PC-9 (cell line): Measurements from ENCODE around the gene TSPY3. TPM values are rescaled to one million over a fixed set of nuclear protein-coding genes. Genes with fewer than 3 reads are reported as not detected.
"Not testable (repeated sequence)": the region's sequence is repeated elsewhere in the genome, so short reads cannot be mapped to it uniquely, and the experiment has no call there.

Source experiments
- Bru-seq: library from RNA; stranded (reverse); fragments of 400-500 nt; gene quantifications from one replicate; lab custom pipeline; 2021; lab: Mats Ljungman, UMichigan
- BruChase-seq, 2 experiments: library from RNA; stranded (reverse); fragments of 400-500 nt; gene quantifications; one replicate each; lab custom pipeline; 2021; lab: Mats Ljungman, UMichigan
- BruUV-seq: library from RNA; stranded (reverse); fragments of 400-500 nt; replicated peaks from 2 replicates; lab custom pipeline; 2021; lab: Mats Ljungman, UMichigan
- CTCF ChIA-PET: fragments of 300-600 bp; sonication (Branson Sonifier 250); formaldehyde crosslinking; loops from one replicate; lab custom pipeline; 2022; ENCODE audit warnings: antibody characterized with exemption; lab: Charles Lee
- POLR2A ChIA-PET: fragments of 300-600 bp; sonication (Branson Sonifier 250); formaldehyde crosslinking; loops from one replicate; lab custom pipeline; 2022; ENCODE audit warnings: antibody characterized with exemption; ENCODE audit not compliant: unreplicated experiment; lab: Charles Lee
- DNase-seq, 2 experiments: peaks; one replicate each; pipeline versions ENCODE4 v3.0.0 to v3.0.0-alpha.2; 2015 to 2022; ENCODE audit warnings: mixed read lengths in 1 of 2
- H2AFZ ChIP-seq: fragments of 200-600 bp; sonication (generic); 2 replicates; pipeline ENCODE4 v1.8.1; 2017; ENCODE audit warnings: antibody characterized with exemption
- H3F3A ChIP-seq: fragments of 200-600 bp; sonication (generic); 2 replicates; pipeline ENCODE4 v1.8.1; 2017; ENCODE audit warnings: antibody characterized with exemption, mild to moderate bottlenecking, low read depth; ENCODE audit not compliant: insufficient read depth
- H3K27ac ChIP-seq: fragments of 200-600 bp; sonication (generic); 2 replicates; pipeline ENCODE4 v1.6.1; 2016; ENCODE audit warnings: mixed run types
- H3K27me3 ChIP-seq: fragments of 200-600 bp; sonication (generic); 2 replicates; pipeline ENCODE4 v1.6.1; 2016; ENCODE audit warnings: low read depth, mixed run types; ENCODE audit not compliant: insufficient read depth
- H3K36me3 ChIP-seq: fragments of 200-600 bp; sonication (generic); 2 replicates; pipeline ENCODE4 v1.6.1; 2016; ENCODE audit warnings: low read depth, mixed run types
- H3K4me1 ChIP-seq: fragments of 200-600 bp; sonication (generic); replicated peaks from 2 replicates; pipeline ENCODE4 v1.6.1; 2016; ENCODE audit warnings: mixed run types; ENCODE audit not compliant: insufficient read depth
- H3K4me2 ChIP-seq: fragments of 200-600 bp; sonication (generic); 2 replicates; pipeline ENCODE4 v1.6.1; 2017; ENCODE audit warnings: mixed run types
- H3K4me3 ChIP-seq: fragments of 200-600 bp; sonication (generic); 2 replicates; pipeline ENCODE4 v1.6.1; 2016; ENCODE audit warnings: mixed run types
- H3K79me2 ChIP-seq: fragments of 200-600 bp; sonication (generic); 2 replicates; pipeline ENCODE4 v1.6.1; 2017; ENCODE audit warnings: low read depth, mixed run types
- H3K9me2 ChIP-seq: fragments of 200-600 bp; sonication (generic); 2 replicates; pipeline ENCODE4 v1.8.1; 2017; ENCODE audit warnings: mild to moderate bottlenecking; ENCODE audit not compliant: insufficient read depth
- H3K9me3 ChIP-seq: fragments of 200-600 bp; sonication (generic); 2 replicates; pipeline ENCODE4 v1.8.1; 2016; ENCODE audit warnings: low read depth; ENCODE audit not compliant: insufficient read depth
- H4K20me1 ChIP-seq: fragments of 200-600 bp; sonication (generic); 2 replicates; pipeline ENCODE4 v1.8.1; 2017; ENCODE audit not compliant: insufficient read depth
- intact Hi-C: fragments of 100-400 bp; cut with micrococcal nuclease; formaldehyde crosslinking; loops from one replicate; pipeline ENCODE4 v1.10.0; 2022; ENCODE audit not compliant: unreplicated experiment
- long read RNA-seq: library from polyadenylated mRNA; stranded (forward); transcript quantifications from one replicate; pipeline ENCODE4 v2.0.0, GENCODE V29; 2022
- total RNA-seq: library from RNA; stranded (reverse); gene quantifications from 2 replicates; pipeline ENCODE4 v1.2.3, GENCODE V29; 2021

Gene TSPY3, protein sequence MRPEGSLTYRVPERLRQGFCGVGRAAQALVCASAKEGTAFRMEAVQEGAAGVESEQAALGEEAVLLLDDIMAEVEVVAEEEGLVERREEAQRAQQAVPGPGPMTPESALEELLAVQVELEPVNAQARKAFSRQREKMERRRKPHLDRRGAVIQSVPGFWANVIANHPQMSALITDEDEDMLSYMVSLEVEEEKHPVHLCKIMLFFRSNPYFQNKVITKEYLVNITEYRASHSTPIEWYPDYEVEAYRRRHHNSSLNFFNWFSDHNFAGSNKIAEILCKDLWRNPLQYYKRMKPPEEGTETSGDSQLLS
- total RNA-seq (not detected in 2 replicates), Bru-seq, nascent RNA (not detected), BruChase-seq, experiment 1, labeled RNA remaining after a 2-hour chase (not detected), BruChase-seq, experiment 2, labeled RNA remaining after a 6-hour chase (not detected)
- long read RNA-seq = 0 reads

DNA sequence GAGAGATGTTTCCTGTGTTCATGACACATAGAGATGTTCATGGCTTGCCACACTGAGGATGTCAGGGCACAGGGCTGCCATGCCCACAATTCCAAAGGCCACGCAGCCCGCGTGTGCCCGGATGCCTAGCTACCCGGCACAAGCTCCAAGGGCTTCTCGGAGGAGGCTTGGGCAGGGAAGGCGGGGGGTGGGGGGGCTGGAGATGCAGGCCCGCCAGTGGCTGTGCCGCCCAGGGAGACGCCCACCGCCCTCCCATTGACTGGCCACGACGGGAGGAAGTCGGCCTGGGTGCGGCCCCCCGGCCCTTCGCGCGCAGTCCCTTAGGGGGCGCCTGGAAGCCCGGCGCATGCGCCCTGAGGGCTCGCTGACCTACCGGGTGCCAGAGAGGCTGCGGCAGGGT lies at the start of gene TSPY3:
Gene TSPY3 (plus strand): TSS at position 301 of the 400 bp plus-strand sequence. CDS start 46 bp downstream, at position 347.
- H3K36me3 ChIP-seq, BruUV-seq, H3F3A ChIP-seq, intact Hi-C loops, DNase-seq, H3K9me2 ChIP-seq, H3K79me2 ChIP-seq, H3K27ac ChIP-seq, H3K9me3 ChIP-seq, H4K20me1 ChIP-seq, H2AFZ ChIP-seq, H3K27me3 ChIP-seq, H3K4me3 ChIP-seq, CTCF ChIA-PET, H3K4me1 ChIP-seq, POLR2A ChIA-PET, H3K4me2 ChIP-seq: not testable (repeated sequence)

DNA sequence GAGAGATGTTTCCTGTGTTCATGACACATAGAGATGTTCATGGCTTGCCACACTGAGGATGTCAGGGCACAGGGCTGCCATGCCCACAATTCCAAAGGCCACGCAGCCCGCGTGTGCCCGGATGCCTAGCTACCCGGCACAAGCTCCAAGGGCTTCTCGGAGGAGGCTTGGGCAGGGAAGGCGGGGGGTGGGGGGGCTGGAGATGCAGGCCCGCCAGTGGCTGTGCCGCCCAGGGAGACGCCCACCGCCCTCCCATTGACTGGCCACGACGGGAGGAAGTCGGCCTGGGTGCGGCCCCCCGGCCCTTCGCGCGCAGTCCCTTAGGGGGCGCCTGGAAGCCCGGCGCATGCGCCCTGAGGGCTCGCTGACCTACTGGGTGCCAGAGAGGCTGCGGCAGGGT lies 40.7 kb upstream of the TSPY3 start, which contains the start of gene TSPY8:
Gene TSPY8 (plus strand): TSS at position 301 of the 400 bp plus-strand sequence. CDS start 46 bp downstream, at position 347.
- intact Hi-C loops, H3K9me2 ChIP-seq, H3K79me2 ChIP-seq, H3K4me2 ChIP-seq, CTCF ChIA-PET, DNase-seq, H4K20me1 ChIP-seq, BruUV-seq, H3K27me3 ChIP-seq, H3K4me3 ChIP-seq, H3K36me3 ChIP-seq, H3K27ac ChIP-seq, H3K9me3 ChIP-seq, H2AFZ ChIP-seq, H3K4me1 ChIP-seq, H3F3A ChIP-seq, POLR2A ChIA-PET: not testable (repeated sequence)

DNA sequence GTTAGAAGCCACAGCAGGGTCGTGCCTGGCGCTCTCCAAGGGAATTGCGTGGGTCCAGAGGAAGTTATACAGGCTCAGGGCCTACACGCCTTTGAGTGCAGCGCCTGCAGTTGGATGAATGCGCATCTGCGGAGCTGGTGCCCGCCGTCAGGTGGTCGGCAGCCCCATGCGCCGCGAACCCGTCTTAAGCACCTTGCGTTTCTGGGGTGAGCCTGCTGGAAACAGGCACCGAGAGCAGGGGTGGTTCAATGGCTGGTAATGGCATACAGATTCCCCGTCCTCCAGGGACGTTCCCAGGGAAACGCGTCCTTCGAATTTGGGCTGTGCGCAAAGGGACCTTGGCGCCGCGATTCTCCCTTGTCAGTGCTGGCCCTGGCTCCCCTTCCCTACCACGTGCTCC lies 1.7 kb upstream of the TSPY3 start:
- H3K27ac ChIP-seq, H3K27me3 ChIP-seq, BruUV-seq, H3K4me3 ChIP-seq, DNase-seq, H3K79me2 ChIP-seq, POLR2A ChIA-PET, H2AFZ ChIP-seq, H3K4me1 ChIP-seq, H3K9me3 ChIP-seq, H3K9me2 ChIP-seq, H4K20me1 ChIP-seq, H3K4me2 ChIP-seq, H3K36me3 ChIP-seq, H3F3A ChIP-seq, CTCF ChIA-PET, intact Hi-C loops: not testable (repeated sequence)

Other genes starting within 250 kb of the TSPY3 start
- not detected in 2 replicates for gene TSPY4, start 61.0 kb upstream of the TSPY3 start, total RNA-seq
- gene TSPY8, start 40.6 kb upstream of the TSPY3 start, total RNA-seq = not detected in 2 replicates
- gene TSPY1, start 68.5 kb downstream of the TSPY3 start, total RNA-seq = not detected in 2 replicates
- gene TSPY9, start 88.8 kb downstream of the TSPY3 start, total RNA-seq = not detected in 2 replicates
- not detected in 2 replicates for gene TSPY10, start 129.5 kb downstream of the TSPY3 start, total RNA-seq